ENCODE results near the gene ZNF557.

The ZNF557 gene

DNA sequence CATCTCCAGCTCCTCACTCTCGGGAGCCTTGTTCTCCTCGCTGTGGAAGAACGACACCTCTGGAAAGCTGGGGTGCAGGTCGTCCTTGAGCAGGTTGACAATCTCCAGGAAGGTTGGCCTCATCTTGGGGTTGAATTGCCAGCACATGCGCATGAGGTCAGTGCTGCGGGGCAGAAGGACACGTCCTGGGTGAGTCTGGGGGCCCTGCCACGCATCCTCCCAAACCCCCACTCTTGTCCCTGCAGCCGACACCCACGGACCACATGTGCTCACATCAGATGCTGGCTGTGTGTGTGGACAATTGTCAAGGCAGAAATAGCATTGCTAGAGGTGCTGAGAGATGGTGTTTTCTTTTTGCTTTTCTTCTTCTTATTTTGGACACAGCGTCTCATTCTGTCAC lies 47.7 kb downstream of the ZNF557 start:
- DNase-seq (ENCODE audit: insufficient read length) (no peak), FAIRE-seq (no peak)
- TF ChIP-seq POLR2AphosphoS5 (IDR thresholded peaks at IDR 0.05; ENCODE audit: low read depth, low read length) = no peak
- no peak for TF ChIP-seq TAF1 (IDR thresholded peaks at IDR 0.05; ENCODE audit: borderline replicate concordance, low read depth, low read length)
- TF ChIP-seq POLR2A (IDR thresholded peaks at IDR 0.05; ENCODE audit: low read depth, low read length) = no peak

- no peak for FAIRE-seq
- TF ChIP-seq POLR2A (IDR thresholded peaks at IDR 0.05; ENCODE audit: low read depth, low read length) = no peak
- TF ChIP-seq POLR2AphosphoS5 (IDR thresholded peaks at IDR 0.05; ENCODE audit: low read depth, low read length) = no peak
- TF ChIP-seq TAF1 (IDR thresholded peaks at IDR 0.05; ENCODE audit: borderline replicate concordance, low read depth, low read length) = no peak
- DNase-seq (ENCODE audit: insufficient read length) = no peak
These were observed 50.1 kb downstream of the ZNF557 start for GRCh38 chr19:7119582-7119981.

GRCh38 chr19:7120499-7120898 lies 51.0 kb downstream of the ZNF557 start:
- no peak for DNase-seq (ENCODE audit: insufficient read length)
- no peak for FAIRE-seq

GRCh38 chr19:7122701-7123100 lies 53.2 kb downstream of the ZNF557 start:
- DNase-seq (ENCODE audit: insufficient read length) (no peak), FAIRE-seq (no peak)
- TF ChIP-seq POLR2A (IDR thresholded peaks at IDR 0.05; ENCODE audit: low read depth, low read length) (no peak), TAF1 (IDR thresholded peaks at IDR 0.05; ENCODE audit: borderline replicate concordance, low read depth, low read length) (no peak), POLR2AphosphoS5 (IDR thresholded peaks at IDR 0.05; ENCODE audit: low read depth, low read length) (no peak)

More at GRCh38 chr19:7120499-7120898, 51.0 kb downstream of the ZNF557 start:
- no peak for TF ChIP-seq POLR2A (IDR thresholded peaks at IDR 0.05; ENCODE audit: low read depth, low read length)

- FAIRE-seq = no peak
- DNase-seq (ENCODE audit: insufficient read length) = no peak
- no peak for TF ChIP-seq POLR2A (IDR thresholded peaks at IDR 0.05; ENCODE audit: low read depth, low read length)
- TF ChIP-seq POLR2AphosphoS5 (IDR thresholded peaks at IDR 0.05; ENCODE audit: low read depth, low read length) = no peak
- TF ChIP-seq TAF1 (IDR thresholded peaks at IDR 0.05; ENCODE audit: borderline replicate concordance, low read depth, low read length) = no peak
These were observed 55.3 kb downstream of the ZNF557 start for GRCh38 chr19:7124782-7125181.

GRCh38 chr19:7125221-7125620 lies 55.7 kb downstream of the ZNF557 start:
- FAIRE-seq (no peak), DNase-seq (ENCODE audit: insufficient read length) (no peak)
- no peak for TF ChIP-seq POLR2AphosphoS5 (IDR thresholded peaks at IDR 0.05; ENCODE audit: low read depth, low read length)
- no peak for TF ChIP-seq TAF1 (IDR thresholded peaks at IDR 0.05; ENCODE audit: borderline replicate concordance, low read depth, low read length)
- no peak for TF ChIP-seq POLR2A (IDR thresholded peaks at IDR 0.05; ENCODE audit: low read depth, low read length)

DNA sequence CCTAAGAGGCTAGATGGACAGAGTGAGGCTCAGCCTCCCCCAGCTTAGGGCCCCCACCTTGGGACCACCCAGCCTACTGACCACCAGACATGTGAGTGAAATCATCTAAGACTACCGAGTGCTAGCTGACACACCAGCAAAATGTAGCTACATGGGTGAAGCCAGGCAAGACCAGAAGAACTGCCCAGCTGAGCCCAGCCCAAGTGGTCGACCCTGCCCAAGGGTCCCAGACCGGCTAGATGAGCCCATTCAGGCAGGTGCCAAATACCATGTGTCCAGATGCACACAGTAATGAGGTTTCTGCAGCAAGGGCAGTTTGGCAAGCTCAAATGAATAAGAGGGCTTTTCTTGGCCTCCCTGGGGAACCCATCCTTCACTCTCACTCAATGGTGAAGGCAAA lies 56.6 kb downstream of the ZNF557 start:
- TF ChIP-seq POLR2AphosphoS5 (IDR thresholded peaks at IDR 0.05; ENCODE audit: low read depth, low read length) (no peak), POLR2A (IDR thresholded peaks at IDR 0.05; ENCODE audit: low read depth, low read length) (no peak), TAF1 (IDR thresholded peaks at IDR 0.05; ENCODE audit: borderline replicate concordance, low read depth, low read length) (no peak)
- no peak for FAIRE-seq

GRCh38 chr19:7130043-7130442 lies 60.5 kb downstream of the ZNF557 start:
- no peak for FAIRE-seq
- TF ChIP-seq POLR2AphosphoS5 (IDR thresholded peaks at IDR 0.05; ENCODE audit: low read depth, low read length) (no peak), TAF1 (IDR thresholded peaks at IDR 0.05; ENCODE audit: borderline replicate concordance, low read depth, low read length) (no peak), POLR2A (IDR thresholded peaks at IDR 0.05; ENCODE audit: low read depth, low read length) (no peak)
- no peak for DNase-seq (ENCODE audit: insufficient read length)

More for the DNA sequence above, 56.6 kb downstream of the ZNF557 start:
- DNase-seq (ENCODE audit: insufficient read length) = no peak

DNA sequence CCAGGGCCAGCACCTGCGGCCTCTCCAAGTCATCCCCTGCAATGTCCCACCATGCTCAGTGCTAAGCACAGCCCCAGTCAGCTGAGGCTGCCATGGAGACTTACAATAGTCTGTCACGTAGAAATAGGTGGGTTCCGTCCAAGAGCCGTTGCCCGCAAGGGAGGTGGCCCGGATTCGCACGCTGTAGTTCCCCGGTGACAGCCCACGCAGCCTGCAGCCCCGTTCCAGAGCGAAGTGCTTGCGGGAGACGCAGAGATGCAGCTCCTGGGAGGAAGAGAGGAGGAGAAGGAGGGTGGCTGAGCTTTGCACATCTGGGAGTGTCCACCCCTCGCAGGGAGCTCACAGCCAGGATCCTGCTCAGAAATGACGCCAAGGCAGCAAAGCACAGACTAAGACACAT lies 62.6 kb downstream of the ZNF557 start:
- no peak for DNase-seq (ENCODE audit: insufficient read length)
- TF ChIP-seq POLR2A (IDR thresholded peaks at IDR 0.05; ENCODE audit: low read depth, low read length) = no peak
- no peak for TF ChIP-seq POLR2AphosphoS5 (IDR thresholded peaks at IDR 0.05; ENCODE audit: low read depth, low read length)
- no peak for TF ChIP-seq TAF1 (IDR thresholded peaks at IDR 0.05; ENCODE audit: borderline replicate concordance, low read depth, low read length)
- no peak for FAIRE-seq

DNA sequence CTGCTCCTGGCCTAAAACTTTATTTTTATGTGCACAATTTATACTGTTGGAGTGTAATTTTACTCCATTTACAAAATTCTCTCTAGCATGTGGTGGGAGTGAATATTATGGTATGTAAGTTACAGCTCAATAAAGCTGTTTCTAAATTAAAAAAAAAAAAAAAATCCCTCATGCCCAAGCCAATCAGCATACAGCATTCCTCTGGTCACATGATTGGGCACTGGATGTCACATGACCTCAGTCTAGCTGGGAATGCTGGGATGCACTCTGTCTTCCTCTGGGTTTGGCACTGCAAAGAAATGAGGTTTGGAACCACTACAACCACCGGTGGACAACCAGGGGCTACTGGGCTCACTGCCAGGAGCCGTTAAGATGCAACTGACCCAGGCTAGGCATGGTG lies 67.6 kb downstream of the ZNF557 start:
- DNase-seq (ENCODE audit: insufficient read length) (no peak), FAIRE-seq (no peak)
- TF ChIP-seq POLR2AphosphoS5 (IDR thresholded peaks at IDR 0.05; ENCODE audit: low read depth, low read length) (no peak), POLR2A (IDR thresholded peaks at IDR 0.05; ENCODE audit: low read depth, low read length) (no peak), TAF1 (IDR thresholded peaks at IDR 0.05; ENCODE audit: borderline replicate concordance, low read depth, low read length) (no peak)

Measured in GM12892 (cell line).